ENCODE data around the gene ACSL1.

ACSL1 gene, protein sequence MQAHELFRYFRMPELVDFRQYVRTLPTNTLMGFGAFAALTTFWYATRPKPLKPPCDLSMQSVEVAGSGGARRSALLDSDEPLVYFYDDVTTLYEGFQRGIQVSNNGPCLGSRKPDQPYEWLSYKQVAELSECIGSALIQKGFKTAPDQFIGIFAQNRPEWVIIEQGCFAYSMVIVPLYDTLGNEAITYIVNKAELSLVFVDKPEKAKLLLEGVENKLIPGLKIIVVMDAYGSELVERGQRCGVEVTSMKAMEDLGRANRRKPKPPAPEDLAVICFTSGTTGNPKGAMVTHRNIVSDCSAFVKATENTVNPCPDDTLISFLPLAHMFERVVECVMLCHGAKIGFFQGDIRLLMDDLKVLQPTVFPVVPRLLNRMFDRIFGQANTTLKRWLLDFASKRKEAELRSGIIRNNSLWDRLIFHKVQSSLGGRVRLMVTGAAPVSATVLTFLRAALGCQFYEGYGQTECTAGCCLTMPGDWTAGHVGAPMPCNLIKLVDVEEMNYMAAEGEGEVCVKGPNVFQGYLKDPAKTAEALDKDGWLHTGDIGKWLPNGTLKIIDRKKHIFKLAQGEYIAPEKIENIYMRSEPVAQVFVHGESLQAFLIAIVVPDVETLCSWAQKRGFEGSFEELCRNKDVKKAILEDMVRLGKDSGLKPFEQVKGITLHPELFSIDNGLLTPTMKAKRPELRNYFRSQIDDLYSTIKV

DNA sequence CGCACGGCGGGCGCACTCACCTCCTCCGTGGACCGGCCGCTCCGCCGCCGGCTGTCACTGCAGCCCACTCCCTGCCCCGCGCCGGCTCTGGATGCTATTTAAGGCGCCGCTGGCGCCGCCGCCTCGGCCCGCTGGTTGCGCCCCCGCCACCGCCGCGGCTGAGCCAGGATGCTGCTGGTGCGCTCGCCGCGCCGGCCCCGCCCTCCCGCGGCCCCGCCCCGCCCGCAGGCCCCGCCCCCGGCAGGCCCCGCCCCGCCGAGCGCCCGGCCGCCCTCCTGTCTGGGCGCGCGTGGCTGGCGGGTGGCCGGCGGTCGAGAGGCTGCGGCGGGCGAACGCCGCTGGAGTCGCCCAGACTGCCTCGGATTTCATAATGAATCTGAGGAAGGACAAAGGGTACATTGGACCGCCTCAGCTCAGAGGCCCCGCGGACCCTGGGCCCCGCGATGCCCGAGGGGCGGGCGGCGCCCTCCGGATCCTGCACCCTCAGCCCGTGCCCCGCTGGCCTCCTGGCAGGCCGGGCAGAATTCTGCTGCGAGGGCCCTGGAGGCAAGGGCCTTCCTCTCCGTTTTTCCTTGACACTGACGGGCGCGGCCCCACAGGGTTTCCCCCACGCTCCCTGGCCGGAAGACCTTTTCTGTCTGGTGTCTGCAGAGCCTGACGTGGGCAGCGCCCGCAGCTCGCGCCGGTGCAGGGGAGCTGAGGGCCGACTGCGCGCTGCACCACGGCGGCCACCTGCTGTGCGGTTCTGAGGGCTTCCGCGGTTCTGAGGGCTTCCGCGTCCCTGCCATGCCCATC lies at the start of gene ACSL1:
Gene ACSL1 (minus strand): TSS at position 73 of the 795 bp plus-strand sequence. CDS start 22,454 bp downstream, outside the sequence.
- DNase-seq: peak; percentile 82

DNA sequence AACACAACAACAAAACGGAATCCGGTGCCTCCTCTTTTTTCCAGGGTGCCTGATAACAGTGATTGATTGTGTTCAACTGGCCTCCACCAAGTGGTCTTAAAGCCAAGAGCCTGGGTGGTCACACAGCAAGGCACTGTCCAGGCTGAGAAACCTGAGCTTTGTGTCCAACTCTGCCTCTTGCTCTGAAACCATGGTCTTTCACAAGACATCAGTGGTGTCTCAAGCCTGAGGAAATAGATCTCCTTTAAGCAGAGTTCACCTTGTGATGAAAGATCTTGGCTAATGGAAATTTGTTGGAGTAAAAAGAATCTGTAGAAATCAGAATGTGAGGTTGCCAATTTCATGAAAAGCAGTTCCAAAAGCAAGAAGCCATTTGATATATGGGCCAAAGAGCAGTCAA lies 47.3 kb upstream of the ACSL1 start:
- no peak for DNase-seq

DNA sequence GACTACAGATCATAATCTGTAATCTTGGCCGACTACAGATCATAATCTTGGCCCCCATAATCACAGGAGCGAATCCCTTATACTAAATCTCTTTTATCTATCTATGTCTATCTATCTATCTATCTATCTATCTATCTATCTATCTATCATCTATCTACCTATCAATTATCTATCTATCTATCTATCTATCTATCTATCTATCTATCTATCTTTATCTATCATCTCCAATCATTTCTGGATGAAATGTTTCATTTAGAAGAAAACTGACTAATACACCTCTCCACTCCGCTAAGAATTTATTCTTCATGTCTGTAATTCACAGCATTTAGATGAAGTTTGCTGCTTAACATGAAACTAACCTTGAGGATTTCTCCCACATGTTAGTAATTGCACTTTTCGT lies 45.0 kb upstream of the ACSL1 start:
- no peak for DNase-seq

DNA sequence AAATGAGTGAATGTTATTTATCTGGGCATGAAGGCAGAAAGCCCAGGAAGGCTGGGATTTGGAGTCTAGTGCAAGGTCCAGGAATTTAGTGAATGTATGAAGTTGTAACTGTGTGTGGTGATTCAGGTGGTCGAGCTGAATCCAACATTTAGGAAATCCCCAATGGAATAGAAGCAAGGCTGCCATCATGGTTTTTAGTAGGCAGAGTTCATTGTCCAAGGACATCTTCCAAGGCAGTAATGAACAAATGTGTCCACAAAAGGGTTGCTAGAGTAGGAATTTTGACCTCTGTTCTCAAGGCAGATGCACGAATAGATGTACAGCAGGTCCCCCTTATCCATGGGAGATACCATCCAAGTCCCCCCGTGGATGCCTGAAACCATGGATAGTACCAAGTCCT lies 42.9 kb upstream of the ACSL1 start:
- DNase-seq: no peak

DNA sequence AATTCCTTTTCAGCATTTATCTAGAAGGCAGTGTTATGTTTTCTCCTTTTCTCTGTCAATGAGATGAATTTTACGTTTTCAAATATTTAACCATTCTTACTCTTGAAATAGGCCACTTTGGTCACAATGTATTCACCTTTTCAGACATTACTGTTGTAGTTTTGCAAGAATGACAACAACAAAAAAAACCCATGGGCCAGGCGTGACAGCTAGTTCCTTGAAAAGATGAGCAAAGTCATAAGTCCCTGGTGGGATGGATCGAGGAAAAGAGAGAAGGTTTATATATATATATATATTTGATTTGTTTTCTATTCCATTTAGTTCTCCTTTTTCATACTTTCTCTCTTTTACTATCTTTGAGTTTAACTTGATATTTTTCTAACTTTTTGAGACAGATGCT lies 38.1 kb upstream of the ACSL1 start:
- no peak for DNase-seq

DNA sequence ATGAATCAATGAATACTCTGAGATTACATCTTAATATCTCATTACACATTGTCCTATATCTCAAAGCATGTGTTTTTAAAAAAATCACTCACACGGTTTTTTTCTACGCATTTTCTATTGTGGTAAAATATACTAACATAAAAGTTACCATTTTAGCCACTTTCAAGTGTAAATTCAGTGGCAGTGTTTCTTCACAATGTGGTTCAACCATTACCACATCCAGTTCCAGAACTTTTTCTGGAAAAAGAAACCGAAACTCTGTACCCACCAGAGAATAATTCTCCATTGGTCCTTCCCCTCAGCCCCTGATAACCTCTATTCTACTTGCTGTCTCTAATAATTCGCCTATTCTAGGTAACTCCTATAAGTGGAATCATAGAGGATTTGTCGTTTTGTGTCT lies 35.3 kb upstream of the ACSL1 start:
- DNase-seq: no peak

DNA sequence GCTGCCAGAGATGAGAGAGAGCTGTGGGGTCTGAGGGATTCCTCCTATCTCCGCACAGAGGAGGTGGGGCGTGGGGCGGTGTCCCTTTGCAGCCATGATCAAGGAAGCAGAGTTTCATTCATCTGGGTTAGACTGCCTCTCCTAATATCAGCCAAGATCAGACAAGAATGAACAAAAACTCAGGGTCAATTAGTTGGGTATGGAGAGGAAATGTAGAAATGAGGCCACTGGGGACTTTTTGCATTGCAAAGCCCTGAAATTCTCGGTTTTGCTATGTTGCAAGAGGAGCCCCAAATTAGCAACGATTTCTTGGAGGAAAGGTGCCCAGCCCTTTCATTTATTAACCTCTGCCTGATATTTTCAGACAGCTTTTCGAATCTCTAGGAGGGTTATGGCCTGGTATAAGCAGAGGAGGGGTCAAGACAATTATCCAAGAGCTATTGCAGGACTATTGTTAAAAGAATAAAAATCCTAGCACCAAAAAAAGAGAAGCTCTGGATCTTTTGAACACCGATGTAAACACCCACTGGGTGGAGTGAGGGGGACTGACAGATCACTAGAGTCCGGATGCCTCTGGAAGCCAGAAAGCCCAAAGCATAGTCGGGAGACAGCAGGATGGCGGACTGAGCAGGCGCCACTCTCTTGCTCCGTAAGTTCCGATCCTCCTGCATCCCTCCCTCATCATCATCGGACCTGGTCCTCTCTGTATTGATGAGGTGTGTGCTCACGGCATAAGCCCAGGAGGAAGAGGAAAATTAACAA lies 34.4 kb upstream of the ACSL1 start:
- DNase-seq: no peak

DNA sequence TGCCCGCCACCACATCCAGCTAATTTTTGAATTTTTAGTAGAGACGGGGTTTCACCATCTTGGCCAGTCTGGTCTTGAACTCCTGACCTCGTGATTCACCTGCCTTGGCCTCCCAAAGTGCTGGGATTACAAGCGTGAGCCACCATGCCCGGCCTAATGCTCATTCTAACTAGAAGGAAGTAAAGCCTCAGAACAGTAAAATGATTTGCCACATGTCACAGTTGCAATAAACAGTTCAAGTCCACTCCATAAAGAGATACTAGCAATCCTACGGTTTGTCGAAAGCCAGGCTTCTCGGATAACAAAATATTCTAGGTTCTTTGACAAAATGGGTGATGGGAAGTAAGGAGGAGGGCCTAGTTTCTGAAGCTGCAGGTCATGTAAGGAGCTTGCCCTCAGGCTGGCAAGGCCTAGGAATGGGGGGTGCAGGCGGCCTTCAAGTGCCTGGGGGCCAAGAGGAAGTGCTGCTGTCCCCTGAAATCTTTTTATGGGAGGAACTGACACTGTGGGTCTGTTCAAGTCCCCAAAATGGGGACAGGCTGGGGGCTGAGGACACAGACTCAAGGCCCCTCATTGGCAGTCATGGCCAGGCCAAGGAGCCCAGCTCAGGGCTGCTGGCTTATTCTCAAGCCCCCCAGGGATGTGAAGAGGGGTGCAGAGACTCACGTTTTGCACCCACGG lies 31.8 kb upstream of the ACSL1 start:
- DNase-seq: no peak

DNA sequence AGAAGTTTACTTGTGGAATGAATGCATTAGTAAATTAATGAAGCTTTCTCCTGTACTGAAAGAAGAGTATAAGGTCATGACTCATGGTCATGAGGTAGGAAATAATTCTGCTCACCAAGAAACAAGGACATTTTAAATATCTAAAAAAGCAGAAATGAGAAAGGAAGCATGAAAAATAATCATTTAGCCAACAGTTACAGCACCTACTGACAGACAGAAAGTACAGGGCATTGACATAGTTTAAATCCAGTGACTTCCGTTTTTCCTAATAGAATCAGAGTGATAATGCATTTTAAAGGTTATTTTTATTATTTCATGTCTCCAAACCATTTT lies 30.5 kb upstream of the ACSL1 start:
- no peak for DNase-seq

DNA sequence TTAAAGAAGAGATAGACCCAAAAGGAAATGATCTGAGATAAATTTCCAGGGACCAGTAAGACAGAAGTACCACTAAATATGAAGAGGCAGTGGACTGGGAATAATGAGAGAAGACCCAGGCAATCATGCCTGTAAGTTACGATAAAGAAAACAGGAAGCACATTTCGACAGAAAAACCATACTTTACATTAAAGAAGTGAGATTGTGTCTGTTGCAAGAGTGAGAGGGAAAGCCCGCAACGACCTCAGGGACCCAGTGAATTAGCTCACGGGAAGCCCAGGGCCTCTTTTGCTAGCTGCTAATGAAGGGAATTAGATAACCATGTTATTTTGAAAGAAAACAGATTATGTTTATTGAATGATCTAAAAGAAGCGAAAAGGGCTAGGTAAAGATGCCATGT lies 28.9 kb upstream of the ACSL1 start:
- DNase-seq: no peak

DNA sequence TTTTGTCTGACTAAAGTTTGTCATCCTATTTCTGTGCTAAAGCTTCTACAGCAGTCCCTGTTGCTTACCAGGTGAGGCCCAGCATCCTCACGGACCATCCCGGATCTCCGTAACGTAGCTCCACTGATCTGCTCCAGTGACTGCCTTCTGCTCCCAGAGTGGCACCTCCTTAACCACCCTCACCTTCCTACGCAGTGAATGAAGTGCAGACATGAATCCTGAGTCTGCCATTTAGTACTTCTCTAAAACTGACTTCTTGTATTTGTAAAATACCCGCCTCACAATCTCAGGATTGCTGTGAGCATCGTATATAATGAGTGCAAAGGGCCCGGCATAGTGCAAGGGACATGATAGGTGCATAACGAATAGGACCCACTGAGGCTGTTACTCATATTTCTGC lies 27.7 kb upstream of the ACSL1 start:
- no peak for DNase-seq

DNA sequence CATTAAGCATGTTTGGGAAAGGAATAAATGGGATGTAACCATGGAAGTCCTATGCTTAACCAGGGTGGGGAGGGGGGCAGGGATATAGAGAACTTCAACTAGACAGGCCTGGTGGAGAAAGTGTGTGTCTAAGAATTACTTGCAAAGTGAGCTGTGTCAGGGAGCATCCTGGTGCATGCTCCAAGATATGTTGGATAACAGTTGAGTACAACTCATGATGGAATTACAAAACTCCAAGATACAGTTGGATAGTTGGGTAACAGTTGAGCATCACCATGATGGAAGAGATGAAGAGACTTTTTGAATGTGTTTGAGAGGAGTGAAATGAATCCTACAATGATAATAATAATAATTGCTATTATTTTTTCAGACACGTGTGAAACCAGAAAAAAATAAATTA lies 26.1 kb upstream of the ACSL1 start:
- no peak for DNase-seq

DNA sequence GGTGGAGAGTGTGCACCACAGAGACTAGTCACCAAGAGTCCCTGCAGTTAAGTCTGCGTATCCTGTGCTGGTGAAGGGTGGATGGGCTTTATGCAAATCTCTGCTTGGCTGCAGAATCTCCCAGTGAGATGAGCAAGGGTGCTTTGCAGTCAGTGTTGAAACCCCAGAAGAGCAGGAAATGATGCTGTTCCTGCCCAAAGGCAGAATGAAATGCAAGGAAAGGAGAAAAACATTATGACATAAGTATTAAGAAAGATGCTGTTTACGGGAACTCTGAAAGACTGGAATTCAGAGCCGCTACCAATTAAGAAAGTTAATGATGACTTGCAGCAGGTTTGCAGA lies 25.4 kb upstream of the ACSL1 start:
- no peak for DNase-seq

DNA sequence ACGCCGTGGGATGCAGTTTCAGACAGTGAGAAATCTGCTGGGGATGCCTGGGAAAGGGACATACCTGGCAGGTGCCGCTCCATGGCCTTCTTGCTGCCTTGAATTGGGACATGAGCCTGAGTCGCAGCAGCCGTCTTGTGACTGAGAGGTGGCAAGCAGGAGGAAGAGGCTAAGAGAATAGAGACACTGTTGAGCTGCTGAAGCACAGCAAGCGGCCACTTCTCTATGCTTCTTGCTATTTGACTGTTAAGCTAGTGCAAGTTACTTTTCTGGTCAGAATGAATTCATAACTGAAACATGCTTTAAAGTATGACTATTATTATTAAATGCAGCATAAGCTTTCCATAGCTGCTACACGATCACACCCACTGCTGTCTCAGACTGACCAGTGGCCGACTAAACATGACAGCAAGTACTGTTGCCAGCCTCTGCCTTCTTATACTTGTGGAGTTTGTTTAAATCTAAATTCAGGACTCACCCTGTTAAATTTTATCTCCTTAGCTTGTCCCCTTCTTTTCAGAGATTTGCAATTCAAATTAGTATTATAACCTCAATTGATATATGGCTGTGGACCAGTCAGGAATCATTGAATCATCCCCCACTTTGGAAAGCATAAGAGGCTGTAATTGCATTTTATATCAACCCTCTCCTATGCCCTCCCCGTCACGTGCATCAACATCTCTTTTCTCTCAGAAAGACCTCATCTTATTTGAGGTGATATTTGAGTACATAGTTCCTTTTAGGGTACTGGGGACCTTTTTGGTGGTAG lies 24.8 kb upstream of the ACSL1 start:
- DNase-seq: no peak

DNA sequence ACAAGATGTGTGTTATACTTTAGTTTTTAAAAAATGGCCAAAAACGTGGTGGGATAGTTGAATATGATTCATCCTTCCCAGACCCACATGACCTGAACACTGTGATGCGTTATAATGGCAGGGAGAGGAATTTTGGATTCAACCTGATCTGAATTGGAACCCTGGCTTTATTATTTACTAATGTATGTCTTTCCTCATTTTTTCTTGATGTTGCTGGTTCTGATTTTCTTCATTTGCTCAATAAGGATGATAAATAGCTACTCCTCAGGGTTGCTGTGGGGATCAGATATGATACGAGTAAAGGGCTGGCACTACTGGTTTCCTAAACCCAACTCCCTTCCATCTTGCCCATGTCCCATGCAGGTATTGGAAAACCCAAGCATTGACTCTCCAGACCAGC lies 24.2 kb upstream of the ACSL1 start:
- no peak for DNase-seq

DNA sequence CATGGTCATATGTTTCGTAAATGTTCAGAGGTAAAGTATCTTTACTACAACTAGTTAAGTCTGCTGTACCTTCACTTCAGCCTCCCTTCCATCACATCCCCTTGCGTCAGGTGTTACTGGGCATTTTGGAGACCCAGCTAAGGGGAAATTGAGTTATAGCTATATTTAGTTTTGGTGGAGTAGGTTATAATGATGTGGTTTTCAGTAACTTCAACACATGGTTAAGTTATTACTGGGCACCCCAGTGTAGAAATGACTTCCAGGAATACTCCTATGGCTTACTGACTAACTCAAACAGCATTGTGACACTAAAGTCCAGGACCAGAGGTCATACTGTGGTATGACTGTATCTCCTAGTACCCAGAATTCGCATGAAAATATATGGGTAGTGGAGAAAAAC lies 23.4 kb upstream of the ACSL1 start:
- DNase-seq: no peak

DNA sequence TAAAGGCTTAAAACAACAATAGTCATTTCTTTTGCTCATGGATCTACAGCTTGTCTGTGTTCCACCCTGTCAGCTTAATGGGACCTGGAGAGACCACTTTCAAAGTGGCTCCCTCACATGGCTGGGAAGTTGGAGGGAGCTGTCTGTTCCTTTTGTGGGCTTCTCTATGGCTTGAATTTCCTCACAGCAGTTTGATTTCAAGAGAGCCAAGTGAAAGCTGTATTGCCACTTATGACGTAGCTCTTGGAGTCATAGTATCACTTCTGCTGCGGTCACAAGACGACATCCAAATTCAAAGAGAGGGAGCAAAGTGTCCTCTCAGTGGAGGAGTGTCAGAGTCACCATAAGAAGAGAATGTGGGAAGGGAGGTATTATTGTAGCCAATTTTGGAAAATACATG lies 22.7 kb upstream of the ACSL1 start:
- DNase-seq: no peak

DNA sequence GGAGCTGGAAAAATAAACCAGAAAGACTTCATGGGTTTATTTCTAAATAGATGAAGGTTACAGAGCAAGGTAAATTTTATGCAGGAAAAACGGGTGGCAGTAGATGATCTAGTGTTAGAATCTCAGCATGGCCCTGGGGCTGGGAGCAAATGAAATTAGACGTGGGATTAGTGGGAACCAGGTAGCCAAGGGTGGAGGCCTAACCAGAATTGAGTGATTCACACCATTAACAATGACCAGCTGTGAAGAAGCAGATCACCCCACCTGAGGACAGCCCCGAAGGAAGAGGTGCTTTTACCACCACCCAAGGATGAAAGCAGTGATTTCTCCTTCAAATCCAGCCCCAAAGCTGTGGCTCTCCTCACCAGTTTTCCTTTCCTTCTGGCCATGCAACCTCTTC lies 20.8 kb upstream of the ACSL1 start:
- DNase-seq: no peak

DNA sequence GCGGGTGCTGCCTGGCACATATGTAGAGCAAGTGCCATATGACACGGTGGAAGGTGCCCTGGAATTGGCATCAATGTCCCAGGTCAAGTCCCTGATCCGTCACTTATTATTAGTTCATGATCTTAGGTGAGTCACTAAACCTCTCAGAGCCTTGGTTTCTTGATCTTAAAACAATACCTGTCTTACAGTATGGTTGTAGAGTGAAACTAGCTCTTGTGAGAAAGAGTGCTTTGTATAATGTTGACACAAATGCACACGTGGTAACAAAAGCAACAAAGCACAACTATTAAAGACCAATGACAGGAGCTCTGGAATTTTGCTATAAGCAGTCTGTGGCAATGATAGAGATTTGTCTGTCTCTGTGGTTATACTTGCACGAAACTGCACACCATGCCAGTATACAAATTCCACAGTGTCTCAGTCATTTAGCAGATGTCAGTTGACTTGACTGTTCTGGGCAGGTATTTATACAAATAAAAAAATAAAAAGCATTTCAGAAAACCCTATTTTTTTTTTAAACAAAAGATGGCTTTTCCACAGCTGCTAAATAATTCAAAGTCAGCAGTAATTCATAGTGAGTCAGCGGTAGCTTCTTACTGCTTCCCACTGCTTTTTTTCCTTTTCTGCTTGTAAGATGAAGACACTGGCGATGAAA lies 19.7 kb upstream of the ACSL1 start:
- no peak for DNase-seq

DNA sequence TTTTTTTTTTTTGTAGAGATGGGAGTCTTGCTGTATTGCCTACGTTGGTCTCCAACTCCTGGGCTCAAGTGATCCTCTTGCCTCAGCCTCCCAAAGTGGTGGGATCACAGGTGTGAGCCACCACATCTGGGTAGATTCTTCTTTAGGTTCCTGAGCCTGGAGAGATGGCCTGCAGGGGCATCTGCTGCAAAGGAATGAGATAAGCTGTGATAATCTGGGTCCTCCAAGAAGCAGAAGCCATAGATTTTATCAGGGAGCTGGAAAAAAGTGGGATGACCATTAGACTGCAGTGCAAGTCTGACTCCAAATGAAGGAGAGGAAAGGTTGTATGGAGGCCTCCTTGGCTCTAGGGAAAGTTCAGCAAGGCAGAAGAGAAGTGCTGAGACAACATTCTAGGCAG lies 19.0 kb upstream of the ACSL1 start:
- no peak for DNase-seq

DNA sequence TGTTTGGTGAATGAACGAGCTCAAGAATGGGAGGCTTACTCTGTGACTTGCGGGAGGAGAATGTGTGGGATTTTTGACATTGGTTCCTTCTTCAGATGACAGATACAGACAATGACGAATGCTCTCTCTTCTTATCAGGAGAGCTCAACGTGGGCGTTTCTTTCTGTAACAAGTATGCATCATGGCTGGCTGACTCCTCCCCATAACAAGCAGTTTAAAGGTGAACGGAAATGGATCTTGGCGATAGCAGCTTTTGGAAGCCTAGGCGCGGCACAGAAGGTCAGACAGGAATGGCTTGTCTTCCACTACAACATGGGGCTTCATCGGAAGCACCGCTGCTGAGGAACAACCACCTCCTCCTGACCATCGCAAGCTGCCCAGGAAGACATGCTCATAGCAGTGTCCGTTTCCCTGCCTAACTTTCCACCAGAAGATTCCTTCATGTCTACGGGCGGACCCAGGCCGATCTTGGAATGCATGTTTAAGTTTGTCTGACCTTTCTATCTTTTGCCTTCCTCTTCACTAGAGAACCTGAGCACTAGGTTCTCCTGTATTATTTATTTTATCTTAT lies 18.3 kb upstream of the ACSL1 start:
- peak; percentile 41 for DNase-seq

All from activated CD4-positive, alpha-beta T cell treated with anti-CD3 and anti-CD28 coated beads for 48 hours (primary cell).